ENCODE results near the gene GSK3B. TPM values are rescaled to one million over a fixed set of nuclear protein-coding genes. Genes with fewer than 3 reads are reported as not detected.

The GSK3B gene
- total RNA-seq, 1 donor from 2014 or later, result 60.8 TPM

DNA sequence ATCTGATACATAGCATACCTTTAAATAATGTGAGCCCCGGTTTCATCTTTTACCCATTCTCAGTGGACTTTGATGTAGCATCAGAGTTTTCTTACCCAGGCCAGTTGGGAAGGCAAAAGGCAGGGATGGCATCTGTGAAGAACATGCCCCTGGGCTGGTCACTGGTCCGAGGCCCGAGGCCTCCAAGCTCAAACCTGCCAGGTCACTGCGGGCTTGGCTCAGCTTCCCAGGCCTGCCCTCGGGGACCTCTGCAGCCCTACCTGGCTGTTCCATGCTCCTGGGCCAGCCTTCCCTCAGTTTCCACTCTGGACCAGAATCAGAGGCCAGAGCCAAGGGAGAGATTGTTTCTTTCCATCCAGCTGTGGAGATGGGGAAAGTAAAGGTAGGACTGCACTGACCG, 285.4 kb downstream of the GSK3B start:
- FAIRE-seq, result no peak
- no peak for DNase-seq (ENCODE audit: low read depth)
- Histone ChIP-seq H3K36me3 (ENCODE audit: control insufficient read depth, insufficient read depth, low read length) (no peaks in the 10 kb centered on the region), H3K4me3 (ENCODE audit: low read depth, low read length) (no peak overlapping the region), H3K27me3 (ENCODE audit: control insufficient read depth, insufficient read depth, low read length) (no peaks in the 10 kb centered on the region)
- TF ChIP-seq, protein P1, sequence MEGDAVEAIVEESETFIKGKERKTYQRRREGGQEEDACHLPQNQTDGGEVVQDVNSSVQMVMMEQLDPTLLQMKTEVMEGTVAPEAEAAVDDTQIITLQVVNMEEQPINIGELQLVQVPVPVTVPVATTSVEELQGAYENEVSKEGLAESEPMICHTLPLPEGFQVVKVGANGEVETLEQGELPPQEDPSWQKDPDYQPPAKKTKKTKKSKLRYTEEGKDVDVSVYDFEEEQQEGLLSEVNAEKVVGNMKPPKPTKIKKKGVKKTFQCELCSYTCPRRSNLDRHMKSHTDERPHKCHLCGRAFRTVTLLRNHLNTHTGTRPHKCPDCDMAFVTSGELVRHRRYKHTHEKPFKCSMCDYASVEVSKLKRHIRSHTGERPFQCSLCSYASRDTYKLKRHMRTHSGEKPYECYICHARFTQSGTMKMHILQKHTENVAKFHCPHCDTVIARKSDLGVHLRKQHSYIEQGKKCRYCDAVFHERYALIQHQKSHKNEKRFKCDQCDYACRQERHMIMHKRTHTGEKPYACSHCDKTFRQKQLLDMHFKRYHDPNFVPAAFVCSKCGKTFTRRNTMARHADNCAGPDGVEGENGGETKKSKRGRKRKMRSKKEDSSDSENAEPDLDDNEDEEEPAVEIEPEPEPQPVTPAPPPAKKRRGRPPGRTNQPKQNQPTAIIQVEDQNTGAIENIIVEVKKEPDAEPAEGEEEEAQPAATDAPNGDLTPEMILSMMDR (IDR thresholded peaks at IDR 0.05; ENCODE audit: insufficient read depth, low read length, severe bottlenecking), result no peak

DNA sequence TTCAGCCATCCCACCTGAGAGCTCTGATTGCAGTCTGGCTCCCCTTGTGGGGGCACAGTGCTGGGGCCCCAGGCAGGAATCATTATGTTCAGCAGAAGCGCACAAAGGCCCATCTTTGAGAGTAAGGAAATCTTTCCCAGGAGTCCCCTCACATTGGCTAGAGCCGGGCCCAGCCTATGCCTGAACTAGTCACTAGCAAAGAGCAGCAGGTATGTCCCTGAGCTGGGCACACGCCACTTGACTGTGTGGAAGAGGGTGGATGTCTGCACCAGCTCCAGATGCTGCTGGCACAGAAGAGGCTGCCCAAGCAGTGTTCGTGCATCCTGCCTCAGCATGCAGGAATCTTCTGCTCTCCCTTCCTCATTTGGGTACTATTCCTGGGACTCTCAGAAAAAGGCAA, 286.0 kb downstream of the GSK3B start:
- DNase-seq (ENCODE audit: low read depth) (no peak), FAIRE-seq (no peak)
- Histone ChIP-seq H3K36me3 (ENCODE audit: control insufficient read depth, insufficient read depth, low read length) (no peaks in the 10 kb centered on the region), H3K4me3 (ENCODE audit: low read depth, low read length) (no peak overlapping the region), H3K27me3 (ENCODE audit: control insufficient read depth, insufficient read depth, low read length) (no peaks in the 10 kb centered on the region)
- TF ChIP-seq, protein P1 (IDR thresholded peaks at IDR 0.05; ENCODE audit: insufficient read depth, low read length, severe bottlenecking), result no peak

- Histone ChIP-seq H3K27me3 (ENCODE audit: control insufficient read depth, insufficient read depth, low read length) (no peaks in the 10 kb centered on the region), H3K36me3 (ENCODE audit: control insufficient read depth, insufficient read depth, low read length) (no peaks in the 10 kb centered on the region), H3K4me3 (ENCODE audit: low read depth, low read length) (no peak overlapping the region)
- DNase-seq (ENCODE audit: low read depth) (no peak), FAIRE-seq (no peak)
- TF ChIP-seq, protein P1 (IDR thresholded peaks at IDR 0.05; ENCODE audit: insufficient read depth, low read length, severe bottlenecking), result no peak
Observed at GRCh38 chr3:119800844-119801243, 293.4 kb downstream of the GSK3B start.

DNA sequence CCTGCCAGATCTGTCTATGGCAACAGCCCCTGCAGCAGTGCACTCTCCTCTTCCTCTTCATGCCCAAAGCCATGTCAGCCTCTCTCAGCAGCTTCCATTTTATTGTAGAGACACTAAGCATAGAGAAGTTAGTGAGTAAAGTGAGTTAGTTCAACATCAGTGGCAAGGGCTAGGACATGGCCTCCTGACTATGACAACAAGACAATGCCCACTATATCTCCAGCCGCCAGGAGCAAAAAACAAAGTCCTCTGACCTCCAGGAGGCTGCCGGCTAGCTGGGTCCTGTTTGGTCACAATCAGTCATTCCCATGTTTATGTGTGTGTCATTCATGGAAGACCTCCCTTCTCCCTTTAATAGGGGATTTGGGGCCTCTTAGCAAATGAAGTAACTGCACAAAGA, 297.5 kb downstream of the GSK3B start:
- Histone ChIP-seq H3K36me3 (ENCODE audit: control insufficient read depth, insufficient read depth, low read length) (no peaks in the 10 kb centered on the region), H3K4me3 (ENCODE audit: low read depth, low read length) (no peak overlapping the region), H3K27me3 (ENCODE audit: control insufficient read depth, insufficient read depth, low read length) (no peaks in the 10 kb centered on the region)
- TF ChIP-seq, protein P1 (IDR thresholded peaks at IDR 0.05; ENCODE audit: insufficient read depth, low read length, severe bottlenecking), result no peak
- FAIRE-seq (no peak), DNase-seq (ENCODE audit: low read depth) (no peak)

DNA sequence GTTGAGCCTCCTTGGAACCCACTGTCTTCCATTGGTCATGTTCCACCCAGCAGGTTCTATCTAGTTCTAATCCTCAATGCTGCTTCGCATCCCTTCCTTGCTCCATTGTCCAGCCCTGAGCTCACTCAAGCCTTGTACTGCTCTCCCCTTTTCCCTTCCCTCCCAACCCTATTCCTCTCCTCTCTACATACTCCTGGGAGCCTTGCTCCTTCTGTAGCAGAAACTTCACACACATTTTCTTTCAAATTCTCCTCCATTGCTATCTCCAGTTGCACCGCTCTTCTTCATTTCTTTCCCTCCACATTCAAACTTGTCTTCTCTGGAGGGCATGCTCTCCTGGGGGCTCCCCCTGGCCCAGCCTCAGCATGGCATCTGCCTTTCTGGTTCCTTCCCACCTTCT, 297.9 kb downstream of the GSK3B start:
- no peak for DNase-seq (ENCODE audit: low read depth)
- Histone ChIP-seq H3K27me3 (ENCODE audit: control insufficient read depth, insufficient read depth, low read length) (no peaks in the 10 kb centered on the region), H3K36me3 (ENCODE audit: control insufficient read depth, insufficient read depth, low read length) (no peaks in the 10 kb centered on the region), H3K4me3 (ENCODE audit: low read depth, low read length) (no peak overlapping the region)
- TF ChIP-seq, protein P1 (IDR thresholded peaks at IDR 0.05; ENCODE audit: insufficient read depth, low read length, severe bottlenecking), result no peak
- FAIRE-seq, result no peak

GRCh38 chr3:119795849-119796248, 298.4 kb downstream of the GSK3B start:
- DNase-seq (ENCODE audit: low read depth), result no peak
- no peak for FAIRE-seq

More at GRCh38 chr3:119795849-119796248, 298.4 kb downstream of the GSK3B start:
- H3K27me3 ChIP-seq (ENCODE audit: control insufficient read depth, insufficient read depth, low read length), result no peaks in the 10 kb centered on the region
- TF ChIP-seq, protein P1 (IDR thresholded peaks at IDR 0.05; ENCODE audit: insufficient read depth, low read length, severe bottlenecking), result no peak
- no peak overlapping the region for H3K4me3 ChIP-seq (ENCODE audit: low read depth, low read length)
- H3K36me3 ChIP-seq (ENCODE audit: control insufficient read depth, insufficient read depth, low read length), result no peaks in the 10 kb centered on the region

All from bronchial epithelial cell (primary cell).